K562 (cell line): Measurements from ENCODE around the gene ZNHIT1.

Experiments
- CHD2 ChIP-seq: IDR thresholded peaks from 2 replicates; pipeline ENCODE4 v1.6.1; 2011; ENCODE audit warnings: low read depth, low read length
- EZH2 ChIP-seq: IDR thresholded peaks from 2 replicates; pipeline ENCODE4 v1.6.1; 2012; ENCODE audit warnings: low read depth, mild to moderate bottlenecking, inconsistent platforms, low read length, borderline replicate concordance
- JUNB ChIP-seq: fragments of 450-650 bp; formaldehyde crosslinking; conservative IDR thresholded peaks from 2 replicates; pipeline ENCODE4 v1.4.0; 2020; ENCODE audit warnings: mild to moderate bottlenecking
- NCOA2 ChIP-seq, 2 experiments: fragments of 450-650 bp; IDR thresholded peaks; 2 replicates each; pipeline ENCODE4 v1.6.1; 2018; ENCODE audit warnings: mild to moderate bottlenecking in 2 of 2, moderate library complexity in 1 of 2; ENCODE audit not compliant: partially characterized antibody in 2 of 2
- SIN3A ChIP-seq, 2 experiments: fragments of 150-350 bp in 1 of 2; IDR thresholded peaks; 2 replicates each; pipeline ENCODE4 v1.6.1; 2011 to 2016; ENCODE audit warnings: borderline replicate concordance in 2 of 2, low read depth in 2 of 2, low read length in 2 of 2, mild to moderate bottlenecking in 2 of 2, moderate library complexity in 2 of 2; ENCODE audit not compliant: control insufficient read depth in 1 of 2
- TCF7L2 ChIP-seq: fragments of 150-350 bp; IDR thresholded peaks from 2 replicates; pipeline ENCODE4 v1.6.1; 2016; ENCODE audit warnings: low read depth, mild to moderate bottlenecking, low read length, moderate library complexity
- TF ChIP-seq, protein P1 (sequence below), 3 experiments: IDR thresholded peaks in 2 of 3; conservative IDR thresholded peaks in 1 of 3; 2 replicates each; pipeline ENCODE4 v1.5.1; 2011 to 2012; ENCODE audit warnings: low read length in 3 of 3, mild to moderate bottlenecking in 3 of 3, control low read depth in 2 of 3, improper control_type of control experiment in 1 of 3, inconsistent platforms in 1 of 3, low read depth in 1 of 3, mixed read lengths in 1 of 3, moderate library complexity in 1 of 3; ENCODE audit not compliant: insufficient read depth in 2 of 3

DNA sequence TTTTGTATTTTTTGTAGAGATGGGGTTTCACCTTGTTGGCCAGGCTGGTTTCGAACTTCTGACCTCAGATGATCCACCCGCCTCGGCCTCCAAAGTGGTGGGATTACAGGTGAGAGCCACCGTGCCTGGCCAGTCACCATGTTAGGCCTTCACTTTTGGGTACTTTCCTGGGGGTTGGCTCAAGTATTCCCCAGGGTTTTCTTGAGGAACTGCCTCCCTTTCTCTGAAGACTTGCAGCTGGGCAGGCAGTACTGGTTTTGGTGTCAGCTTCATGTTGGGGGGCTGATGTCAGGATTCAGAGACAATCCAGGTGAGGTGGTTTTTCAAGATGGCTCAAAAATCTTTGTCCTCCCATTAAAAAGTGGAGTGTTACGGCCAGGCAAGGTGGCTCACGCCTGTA lies 7.7 kb downstream of the ZNHIT1 start:
- TF ChIP-seq, protein P1, sequence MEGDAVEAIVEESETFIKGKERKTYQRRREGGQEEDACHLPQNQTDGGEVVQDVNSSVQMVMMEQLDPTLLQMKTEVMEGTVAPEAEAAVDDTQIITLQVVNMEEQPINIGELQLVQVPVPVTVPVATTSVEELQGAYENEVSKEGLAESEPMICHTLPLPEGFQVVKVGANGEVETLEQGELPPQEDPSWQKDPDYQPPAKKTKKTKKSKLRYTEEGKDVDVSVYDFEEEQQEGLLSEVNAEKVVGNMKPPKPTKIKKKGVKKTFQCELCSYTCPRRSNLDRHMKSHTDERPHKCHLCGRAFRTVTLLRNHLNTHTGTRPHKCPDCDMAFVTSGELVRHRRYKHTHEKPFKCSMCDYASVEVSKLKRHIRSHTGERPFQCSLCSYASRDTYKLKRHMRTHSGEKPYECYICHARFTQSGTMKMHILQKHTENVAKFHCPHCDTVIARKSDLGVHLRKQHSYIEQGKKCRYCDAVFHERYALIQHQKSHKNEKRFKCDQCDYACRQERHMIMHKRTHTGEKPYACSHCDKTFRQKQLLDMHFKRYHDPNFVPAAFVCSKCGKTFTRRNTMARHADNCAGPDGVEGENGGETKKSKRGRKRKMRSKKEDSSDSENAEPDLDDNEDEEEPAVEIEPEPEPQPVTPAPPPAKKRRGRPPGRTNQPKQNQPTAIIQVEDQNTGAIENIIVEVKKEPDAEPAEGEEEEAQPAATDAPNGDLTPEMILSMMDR (IDR thresholded peaks at IDR 0.05 in 2 of 3, conservative IDR thresholded peaks at IDR 0.05 in 1 of 3; ENCODE audit: insufficient read depth in 2 of 3, low read depth in 1 of 3, low read length in 3 of 3), result no peak
- TF ChIP-seq CHD2 (no peak), EZH2 (no peak), NCOA2 (IDR thresholded peaks at IDR 0.05; ENCODE audit: partially characterized antibody in 2 of 2) (no peak), SIN3A (IDR thresholded peaks at IDR 0.05; ENCODE audit: borderline replicate concordance in 2 of 2, control insufficient read depth in 1 of 2, low read depth in 2 of 2, low read length in 2 of 2) (no peak), JUNB (CRISPR knock-in tag) (no peak), TCF7L2 (no peak)
